Measurements from ENCODE around the gene ZBTB45.
A peak's percentile ranks its signal among the peaks of the same experiment; 100 is the strongest.

The ZBTB45 gene

GRCh38 chr19:58555920-58556621 lies 36.5 kb upstream of the ZBTB45 start:
- Histone ChIP-seq H3K4me3 (no peak overlapping the region), H3K9ac (ENCODE audit: insufficient read length) (no peak overlapping the region), H3K9me3 (ENCODE audit: low read depth, low read length) (no peaks in the 10 kb centered on the region), H3K36me3 (ENCODE audit: insufficient read depth, low read length) (peaks cover 30% of the 10 kb centered on the region), H3K27ac (no peak overlapping the region; the same call in 1 of the 2 replicates)
- DNase-seq (ENCODE audit: low read depth, low spot score), result no peak
- no peak for TF ChIP-seq EZH2 (IDR thresholded peaks at IDR 0.05)
- TF ChIP-seq POLR2AphosphoS5 (IDR thresholded peaks at IDR 0.05; ENCODE audit: borderline replicate concordance, low read depth, low read length), result no peak
- no peak for TF ChIP-seq FOXP2 (optimal IDR thresholded peaks at IDR 0.05; ENCODE audit: control extremely low read depth, extremely low read length, insufficient read depth)

- DNase-seq (ENCODE audit: low read depth, low spot score), result no peak
- H3K9me3 ChIP-seq (ENCODE audit: low read depth, low read length), result no peaks in the 10 kb centered on the region
- H3K9ac ChIP-seq (ENCODE audit: insufficient read length), result peak overlapping the region; percentile 69
- peak overlapping the region; percentile 98 for H3K27ac ChIP-seq
- TF ChIP-seq POLR2AphosphoS5 (IDR thresholded peaks at IDR 0.05; ENCODE audit: borderline replicate concordance, low read depth, low read length), result no peak
- TF ChIP-seq EZH2 (IDR thresholded peaks at IDR 0.05), result no peak
- no peak for TF ChIP-seq FOXP2 (optimal IDR thresholded peaks at IDR 0.05; ENCODE audit: control extremely low read depth, extremely low read length, insufficient read depth)
- H3K4me3 ChIP-seq, result peak overlapping the region; percentile 85
- H3K36me3 ChIP-seq (ENCODE audit: insufficient read depth, low read length), result peaks cover 37% of the 10 kb centered on the region
These were observed 35.8 kb upstream of the ZBTB45 start for GRCh38 chr19:58555369-58555885.

GRCh38 chr19:58554494-58555368 lies 35.1 kb upstream of the ZBTB45 start, which contains the start of gene CHMP2A:
Gene CHMP2A (minus strand): TSS chr19:58555105. CDS start chr19:58554212, 893 bp downstream.
- no peaks in the 10 kb centered on the region for H3K9me3 ChIP-seq (ENCODE audit: low read depth, low read length)
- peak within 1 kb of the TSS; percentile 85 for H3K4me3 ChIP-seq
- peak; percentile 47 for DNase-seq (ENCODE audit: low read depth, low spot score)
- peak within 1 kb of the TSS; percentile 98 for H3K27ac ChIP-seq
- H3K36me3 ChIP-seq (ENCODE audit: insufficient read depth, low read length), result peaks cover 44% of the 10 kb centered on the region
- TF ChIP-seq POLR2AphosphoS5 (IDR thresholded peaks at IDR 0.05; ENCODE audit: borderline replicate concordance, low read depth, low read length), result peak; percentile 97
- TF ChIP-seq EZH2 (IDR thresholded peaks at IDR 0.05), result no peak
- no peak for TF ChIP-seq FOXP2 (optimal IDR thresholded peaks at IDR 0.05; ENCODE audit: control extremely low read depth, extremely low read length, insufficient read depth)
- peak within 1 kb of the TSS; percentile 82 for H3K9ac ChIP-seq (ENCODE audit: insufficient read length)

GRCh38 chr19:58553799-58554493 lies 34.3 kb upstream of the ZBTB45 start:
- no peak for DNase-seq (ENCODE audit: low read depth, low spot score)
- peaks cover 51% of the 10 kb centered on the region for H3K36me3 ChIP-seq (ENCODE audit: insufficient read depth, low read length)

GRCh38 chr19:58552655-58553054 lies 33.0 kb upstream of the ZBTB45 start:
- no peaks in the 10 kb centered on the region for H3K9me3 ChIP-seq (ENCODE audit: low read depth, low read length)
- H3K36me3 ChIP-seq (ENCODE audit: insufficient read depth, low read length), result peaks cover 64% of the 10 kb centered on the region
- no peak for DNase-seq (ENCODE audit: low read depth, low spot score)
- no peak overlapping the region for H3K4me3 ChIP-seq
- no peak for TF ChIP-seq POLR2AphosphoS5 (IDR thresholded peaks at IDR 0.05; ENCODE audit: borderline replicate concordance, low read depth, low read length)
- TF ChIP-seq FOXP2 (optimal IDR thresholded peaks at IDR 0.05; ENCODE audit: control extremely low read depth, extremely low read length, insufficient read depth), result no peak
- TF ChIP-seq EZH2 (IDR thresholded peaks at IDR 0.05), result no peak
- H3K9ac ChIP-seq (ENCODE audit: insufficient read length), result no peak overlapping the region
- H3K27ac ChIP-seq, result peak overlapping the region; percentile 62; the same call in 1 of the 2 replicates

More at GRCh38 chr19:58553799-58554493, 34.3 kb upstream of the ZBTB45 start:
- Histone ChIP-seq H3K27ac (peak overlapping the region; percentile 98), H3K4me3 (peak overlapping the region; percentile 85), H3K9ac (ENCODE audit: insufficient read length) (peak overlapping the region; percentile 82), H3K9me3 (ENCODE audit: low read depth, low read length) (no peaks in the 10 kb centered on the region)
- no peak for TF ChIP-seq FOXP2 (optimal IDR thresholded peaks at IDR 0.05; ENCODE audit: control extremely low read depth, extremely low read length, insufficient read depth)
- no peak for TF ChIP-seq EZH2 (IDR thresholded peaks at IDR 0.05)
- TF ChIP-seq POLR2AphosphoS5 (IDR thresholded peaks at IDR 0.05; ENCODE audit: borderline replicate concordance, low read depth, low read length), result no peak

GRCh38 chr19:58551577-58552471 lies 32.2 kb upstream of the ZBTB45 start:
- peak overlapping the region; percentile 62; the same call in 1 of the 2 replicates for H3K27ac ChIP-seq
- H3K9ac ChIP-seq (ENCODE audit: insufficient read length), result no peak overlapping the region
- TF ChIP-seq POLR2AphosphoS5 (IDR thresholded peaks at IDR 0.05; ENCODE audit: borderline replicate concordance, low read depth, low read length), result peak; percentile 42; the same call in 1 of the 2 replicates
- no peak for TF ChIP-seq EZH2 (IDR thresholded peaks at IDR 0.05)
- no peak for DNase-seq (ENCODE audit: low read depth, low spot score)
- no peak overlapping the region for H3K4me3 ChIP-seq
- peaks cover 71% of the 10 kb centered on the region for H3K36me3 ChIP-seq (ENCODE audit: insufficient read depth, low read length)
- no peaks in the 10 kb centered on the region for H3K9me3 ChIP-seq (ENCODE audit: low read depth, low read length)

- no peaks in the 10 kb centered on the region for H3K9me3 ChIP-seq (ENCODE audit: low read depth, low read length)
- no peak overlapping the region for H3K27ac ChIP-seq
- no peak overlapping the region for H3K9ac ChIP-seq (ENCODE audit: insufficient read length)
- TF ChIP-seq EZH2 (IDR thresholded peaks at IDR 0.05), result no peak
- TF ChIP-seq POLR2AphosphoS5 (IDR thresholded peaks at IDR 0.05; ENCODE audit: borderline replicate concordance, low read depth, low read length), result no peak; the same call in 1 of the 2 replicates
- TF ChIP-seq FOXP2 (optimal IDR thresholded peaks at IDR 0.05; ENCODE audit: control extremely low read depth, extremely low read length, insufficient read depth), result no peak
- DNase-seq (ENCODE audit: low read depth, low spot score), result no peak
- no peak overlapping the region for H3K4me3 ChIP-seq
- H3K36me3 ChIP-seq (ENCODE audit: insufficient read depth, low read length), result peaks cover 71% of the 10 kb centered on the region
These were observed 31.5 kb upstream of the ZBTB45 start for GRCh38 chr19:58551123-58551497.

Measured in SK-N-MC (cell line).